ENCODE results near the gene KLHL29. TPM values are rescaled to one million over a fixed set of nuclear protein-coding genes. Genes with fewer than 3 reads are reported as not detected.
A peak's percentile ranks its signal among the peaks of the same experiment; 100 is the strongest.

KLHL29 gene
- total RNA-seq, 1 experiment from 2014 or later, result 3.4 TPM

DNA sequence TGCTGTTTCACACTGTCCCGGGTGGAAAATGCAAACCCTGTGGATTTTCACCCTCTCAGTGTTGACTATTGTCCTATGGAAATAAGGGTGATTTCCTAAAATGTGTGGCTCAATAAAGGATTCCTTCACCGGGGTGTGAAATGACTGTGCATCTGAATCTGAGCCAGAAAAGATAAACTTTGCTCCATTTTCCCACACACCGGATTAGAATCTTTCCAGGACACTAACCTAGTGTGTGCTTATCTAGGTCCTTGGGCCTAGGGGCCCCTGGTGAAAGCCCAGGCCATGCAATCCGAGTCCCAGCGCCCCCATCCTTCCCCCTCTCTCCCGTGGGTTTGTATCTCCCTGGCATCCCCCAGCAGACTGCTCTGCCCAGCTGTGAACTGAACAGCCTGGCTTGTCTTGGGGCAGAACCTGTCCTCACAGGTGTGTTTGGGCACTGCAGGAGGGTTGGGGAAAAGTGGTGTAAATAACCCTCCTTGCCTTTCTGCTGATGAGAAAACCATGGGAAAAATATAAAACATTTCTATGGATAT is 17.3 kb downstream of the KLHL29 start:
- peak in 1 of 2 experiments; percentile 57 for DNase-seq
- no peaks in the 10 kb centered on the region for H3K9me2 ChIP-seq (ENCODE audit: insufficient read depth)
- H3K36me3 ChIP-seq (ENCODE audit: low read depth), result no peaks in the 10 kb centered on the region
- no peak overlapping the region for H3K4me3 ChIP-seq
- TF ChIP-seq, protein P1, sequence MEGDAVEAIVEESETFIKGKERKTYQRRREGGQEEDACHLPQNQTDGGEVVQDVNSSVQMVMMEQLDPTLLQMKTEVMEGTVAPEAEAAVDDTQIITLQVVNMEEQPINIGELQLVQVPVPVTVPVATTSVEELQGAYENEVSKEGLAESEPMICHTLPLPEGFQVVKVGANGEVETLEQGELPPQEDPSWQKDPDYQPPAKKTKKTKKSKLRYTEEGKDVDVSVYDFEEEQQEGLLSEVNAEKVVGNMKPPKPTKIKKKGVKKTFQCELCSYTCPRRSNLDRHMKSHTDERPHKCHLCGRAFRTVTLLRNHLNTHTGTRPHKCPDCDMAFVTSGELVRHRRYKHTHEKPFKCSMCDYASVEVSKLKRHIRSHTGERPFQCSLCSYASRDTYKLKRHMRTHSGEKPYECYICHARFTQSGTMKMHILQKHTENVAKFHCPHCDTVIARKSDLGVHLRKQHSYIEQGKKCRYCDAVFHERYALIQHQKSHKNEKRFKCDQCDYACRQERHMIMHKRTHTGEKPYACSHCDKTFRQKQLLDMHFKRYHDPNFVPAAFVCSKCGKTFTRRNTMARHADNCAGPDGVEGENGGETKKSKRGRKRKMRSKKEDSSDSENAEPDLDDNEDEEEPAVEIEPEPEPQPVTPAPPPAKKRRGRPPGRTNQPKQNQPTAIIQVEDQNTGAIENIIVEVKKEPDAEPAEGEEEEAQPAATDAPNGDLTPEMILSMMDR (conservative IDR thresholded peaks at IDR 0.05), result no peak
- TF ChIP-seq EZH2 (IDR thresholded peaks at IDR 0.05; ENCODE audit: low read depth), result no peak
- POLR2A ChIA-PET (ENCODE audit: unreplicated experiment), result no interaction called here
- H3K4me1 ChIP-seq (replicated peaks; ENCODE audit: insufficient read depth), result no peaks in the 10 kb centered on the region; the same call in 1 of the 2 replicates
- CTCF ChIA-PET, result no interaction called here
- no peak overlapping the region for H2AFZ ChIP-seq
- H3K27me3 ChIP-seq (ENCODE audit: insufficient read depth, low read depth), result no peaks in the 10 kb centered on the region
- BruUV-seq (replicated peaks), result no TSS peak
- H4K20me1 ChIP-seq (ENCODE audit: insufficient read depth), result no peaks in the 10 kb centered on the region
- no peak overlapping the region for H3K27ac ChIP-seq
- intact Hi-C loops (cut with micrococcal nuclease; ENCODE audit: unreplicated experiment), result no loop called here
- no peaks in the 10 kb centered on the region for H3F3A ChIP-seq (ENCODE audit: insufficient read depth, low read depth)
- no peak overlapping the region for H3K4me2 ChIP-seq
- no peaks in the 10 kb centered on the region for H3K79me2 ChIP-seq (ENCODE audit: low read depth)
- H3K9me3 ChIP-seq (ENCODE audit: insufficient read depth, low read depth), result no peaks in the 10 kb centered on the region

DNA sequence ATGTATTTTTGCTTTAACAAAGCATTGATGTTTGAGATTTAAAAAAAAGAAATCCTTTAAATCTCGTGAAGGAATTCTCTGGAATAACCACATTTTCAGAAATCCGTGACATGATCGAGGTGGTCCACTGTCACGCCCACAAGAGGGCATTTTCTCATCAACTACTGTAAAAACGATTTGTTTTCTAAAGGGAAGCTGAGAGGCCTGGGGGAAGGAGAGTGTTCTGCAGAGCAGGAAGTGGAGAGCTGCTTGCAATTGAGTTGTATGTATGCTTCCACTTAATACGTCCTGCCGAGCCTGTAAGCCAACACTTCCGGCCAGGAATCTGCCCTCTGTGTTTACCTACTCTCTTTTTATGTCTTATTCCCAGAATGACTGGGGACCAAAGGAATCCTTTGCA is 19.4 kb downstream of the KLHL29 start:
- no peaks in the 10 kb centered on the region for H3K27me3 ChIP-seq (ENCODE audit: insufficient read depth, low read depth)
- H2AFZ ChIP-seq, result no peak overlapping the region
- H4K20me1 ChIP-seq (ENCODE audit: insufficient read depth), result no peaks in the 10 kb centered on the region
- intact Hi-C loops (cut with micrococcal nuclease; ENCODE audit: unreplicated experiment), result no loop called here
- no peaks in the 10 kb centered on the region for H3K9me3 ChIP-seq (ENCODE audit: insufficient read depth, low read depth)
- ChIA-PET CTCF (interaction anchor here (0.6 to 0.9 kb wide), 2 partner anchors 100 to 972 kb away, joined by 3 read pairs; no protein-coding TSS in a partner anchor), POLR2A (ENCODE audit: unreplicated experiment) (no interaction called here)
- H3F3A ChIP-seq (ENCODE audit: insufficient read depth, low read depth), result no peaks in the 10 kb centered on the region
- no peaks in the 10 kb centered on the region for H3K79me2 ChIP-seq (ENCODE audit: low read depth)
- TF ChIP-seq EZH2 (IDR thresholded peaks at IDR 0.05; ENCODE audit: low read depth), result no peak
- TF ChIP-seq, protein P1 (conservative IDR thresholded peaks at IDR 0.05), result no peak
- H3K4me2 ChIP-seq, result no peak overlapping the region
- no peak overlapping the region for H3K27ac ChIP-seq
- H3K4me3 ChIP-seq, result no peak overlapping the region
- no peaks in the 10 kb centered on the region for H3K9me2 ChIP-seq (ENCODE audit: insufficient read depth)
- DNase-seq, result peak; percentile 33 to 59
- BruUV-seq (replicated peaks), result no TSS peak
- H3K36me3 ChIP-seq (ENCODE audit: low read depth), result no peaks in the 10 kb centered on the region
- H3K4me1 ChIP-seq (replicated peaks; ENCODE audit: insufficient read depth), result no peaks in the 10 kb centered on the region; the same call in 1 of the 2 replicates

DNA sequence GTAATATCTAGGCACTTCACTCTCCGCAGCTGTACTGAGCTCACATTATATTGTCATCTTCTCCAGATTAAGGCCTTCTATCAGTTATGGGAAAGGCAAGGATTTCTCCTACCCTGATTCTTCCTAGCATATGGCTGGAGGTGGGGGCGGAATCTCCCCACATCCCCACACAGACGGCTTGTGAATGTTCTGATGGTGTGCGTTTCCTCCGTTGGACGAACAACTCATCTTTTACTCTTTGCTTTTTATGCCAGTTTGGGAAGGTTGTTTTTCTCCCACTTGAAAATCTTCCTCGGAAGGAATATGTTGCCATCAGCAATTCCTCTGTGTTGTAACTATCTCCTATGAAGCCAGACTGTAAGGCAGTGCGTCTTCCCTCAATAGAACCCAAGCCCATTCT is 24.3 kb downstream of the KLHL29 start:
- Histone ChIP-seq H3K4me2 (no peak overlapping the region), H4K20me1 (ENCODE audit: insufficient read depth) (no peaks in the 10 kb centered on the region), H3K27ac (no peak overlapping the region), H3K9me3 (ENCODE audit: insufficient read depth, low read depth) (no peaks in the 10 kb centered on the region), H3K4me1 (replicated peaks; ENCODE audit: insufficient read depth) (peaks cover 17% of the 10 kb centered on the region), H3K36me3 (ENCODE audit: low read depth) (no peaks in the 10 kb centered on the region), H3K79me2 (ENCODE audit: low read depth) (no peaks in the 10 kb centered on the region), H3K27me3 (ENCODE audit: insufficient read depth, low read depth) (no peaks in the 10 kb centered on the region), H3K4me3 (no peak overlapping the region), H2AFZ (no peak overlapping the region), H3K9me2 (ENCODE audit: insufficient read depth) (no peaks in the 10 kb centered on the region), H3F3A (ENCODE audit: insufficient read depth, low read depth) (0 out of 2 replicates have a peak, but pooled peaks cover 3% of the 10 kb centered on the region)
- CTCF ChIA-PET, result no interaction called here
- no TSS peak for BruUV-seq (replicated peaks)
- POLR2A ChIA-PET (ENCODE audit: unreplicated experiment), result no interaction called here
- no peak for DNase-seq
- TF ChIP-seq, protein P1 (conservative IDR thresholded peaks at IDR 0.05), result no peak
- no peak for TF ChIP-seq EZH2 (IDR thresholded peaks at IDR 0.05; ENCODE audit: low read depth)
- intact Hi-C loops (cut with micrococcal nuclease; ENCODE audit: unreplicated experiment), result no loop called here
